GM19240 (cell line): ENCODE results near the gene DTNA.
"Not testable (repeated sequence)": the region's sequence is repeated elsewhere in the genome, so short reads cannot be mapped to it uniquely, and the experiment has no call there.

Experiments used
- DNase-seq: peaks from one replicate; pipeline ENCODE4 v3.0.0; 2011; ENCODE audit warnings: low spot score; ENCODE audit not compliant: insufficient read length

DTNA gene

GRCh38 chr18:34709750-34710441 is at the start of gene DTNA:
Gene DTNA, plus strand, starts transcription at chr18:34710298. Its CDS starts 45,679 bp downstream, at chr18:34755977.
- no peak for DNase-seq

DNA sequence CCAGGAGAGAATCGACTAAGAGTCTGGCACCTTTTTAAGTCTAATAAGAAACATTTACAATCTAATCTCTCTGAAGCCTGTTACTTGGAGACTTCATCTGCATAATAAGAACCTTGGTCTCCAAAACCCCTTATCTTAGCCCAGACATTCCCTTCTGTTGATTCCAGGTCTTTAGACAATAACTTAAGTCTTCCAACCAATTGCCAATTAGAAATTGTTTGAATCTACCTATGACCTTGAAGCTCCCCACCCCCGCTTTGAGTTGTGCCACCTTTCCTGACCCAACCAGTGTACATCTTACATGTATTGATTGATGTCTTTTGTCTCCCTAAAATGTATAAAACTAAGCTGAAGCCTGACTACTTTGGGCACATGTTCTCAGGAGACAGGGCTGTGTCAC is 49.5 kb upstream of the DTNA start:
- no peak for DNase-seq

DNA sequence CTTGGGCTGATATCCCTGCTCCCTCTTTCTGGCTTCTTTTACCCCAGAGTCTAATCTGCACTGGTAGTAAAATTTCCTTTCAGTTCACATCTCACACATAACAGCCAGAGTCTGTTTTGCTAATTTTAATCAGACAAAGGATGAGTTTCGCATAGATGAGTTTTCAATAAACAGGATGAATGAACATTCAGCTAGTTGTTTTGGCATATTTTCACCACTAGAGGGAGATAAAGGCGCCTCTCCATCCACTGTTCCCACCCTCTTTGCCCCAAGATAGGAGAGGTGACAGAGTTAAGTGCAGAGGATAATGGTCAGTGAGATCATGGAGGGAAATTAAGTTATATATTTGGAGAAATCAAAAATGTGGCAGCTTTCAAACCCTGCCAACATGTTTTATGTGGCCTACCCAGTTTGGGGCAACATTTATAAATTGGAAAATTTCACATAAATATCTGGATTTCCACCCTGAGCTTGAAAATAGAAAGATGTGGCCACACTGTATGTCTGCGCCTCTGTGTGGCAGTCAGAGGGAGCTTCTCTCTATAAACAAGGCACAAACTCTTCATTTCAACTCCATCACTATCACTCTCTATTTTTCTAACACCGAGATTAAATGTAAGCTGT is 48.5 kb upstream of the DTNA start:
- DNase-seq: peak; percentile 23

GRCh38 chr18:34676816-34677574 is 33.1 kb upstream of the DTNA start:
- DNase-seq: no peak

DNA sequence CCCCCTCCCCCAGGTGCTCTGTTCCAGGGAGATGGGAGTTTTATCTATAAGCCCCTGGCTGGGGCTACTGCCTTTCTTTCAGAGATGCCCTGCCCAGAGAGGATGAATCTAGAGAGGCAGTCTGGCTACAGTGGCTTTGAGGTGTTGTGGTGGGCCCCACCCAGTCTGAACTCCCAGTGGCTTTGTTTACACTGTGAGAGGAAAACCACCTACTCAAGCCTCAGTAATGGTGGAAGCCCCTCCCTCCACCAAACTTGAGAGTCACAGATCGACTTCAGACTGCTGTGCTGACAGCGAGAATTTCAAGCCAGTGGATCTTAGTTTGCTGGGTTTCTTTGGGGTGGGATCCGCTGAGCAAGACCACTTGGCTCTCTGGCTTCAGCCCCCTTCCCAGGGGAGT is 20.3 kb upstream of the DTNA start:
- DNase-seq: not testable (repeated sequence)

GRCh38 chr18:34691614-34692013 is 18.5 kb upstream of the DTNA start:
- DNase-seq: no peak

GRCh38 chr18:34694591-34695165 is 15.4 kb upstream of the DTNA start:
- DNase-seq: no peak

DNA sequence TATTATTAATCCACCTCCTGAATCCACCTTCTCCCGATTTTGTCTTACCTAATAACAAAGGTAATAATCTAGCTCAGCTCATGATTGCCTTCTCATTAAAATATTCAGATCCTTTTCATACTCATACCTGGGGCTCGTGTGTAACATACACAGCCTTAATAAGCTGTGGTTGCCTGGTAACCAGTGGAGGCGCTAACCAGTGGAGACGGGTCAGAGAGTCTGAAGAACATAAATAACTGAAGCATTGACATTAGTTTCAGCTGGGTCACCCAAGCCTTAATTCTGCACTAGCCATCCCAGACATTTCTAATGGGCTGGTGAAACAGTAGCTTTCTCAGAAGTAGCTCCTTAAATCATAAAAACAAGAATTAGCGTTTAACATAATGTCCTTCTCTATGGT is 14.8 kb upstream of the DTNA start:
- DNase-seq: no peak

DNA sequence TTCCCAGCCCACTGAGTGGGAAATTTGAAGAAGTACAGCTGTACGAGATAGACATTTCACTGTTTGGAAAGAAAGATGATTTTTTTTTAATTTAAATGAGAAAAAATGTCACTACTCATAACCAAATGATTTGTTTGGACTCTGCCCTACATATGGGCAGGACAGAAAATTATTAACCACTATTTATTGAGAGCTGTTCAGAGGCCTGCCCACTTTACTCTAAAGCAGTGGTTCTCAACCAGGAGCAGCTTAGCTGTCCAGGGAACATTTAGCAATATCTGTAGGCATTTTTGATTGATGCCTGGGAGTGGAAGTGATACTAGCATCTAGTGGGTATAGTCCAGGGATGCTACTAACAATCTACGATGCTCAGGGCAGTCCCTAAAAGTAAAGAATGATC is 13.4 kb upstream of the DTNA start:
- DNase-seq: no peak

- no peak for DNase-seq
Observed at GRCh38 chr18:34697233-34697632, 12.9 kb upstream of the DTNA start.

- no peak for DNase-seq
Observed at GRCh38 chr18:34697891-34698290, 12.2 kb upstream of the DTNA start.

DNA sequence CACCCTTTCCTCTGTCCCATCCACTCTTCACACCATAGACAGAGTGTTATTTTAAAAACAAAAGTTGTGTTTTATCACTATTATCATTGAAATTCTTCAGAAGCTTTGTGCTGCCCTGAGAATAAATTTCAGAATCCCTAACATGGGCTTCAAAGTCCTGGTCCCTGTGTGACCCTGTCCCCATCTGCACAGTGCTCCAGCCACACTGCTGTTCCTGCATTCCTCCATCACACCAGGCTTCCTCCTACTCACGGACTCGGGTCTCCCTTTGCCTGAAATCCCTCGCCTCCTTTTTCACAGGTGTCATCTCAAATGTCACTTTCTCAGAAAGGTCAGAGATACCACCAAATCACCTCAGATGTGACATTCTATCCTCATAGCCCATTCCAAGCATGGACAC is 8.2 kb upstream of the DTNA start:
- DNase-seq: no peak

GRCh38 chr18:34702814-34703213 is 7.3 kb upstream of the DTNA start:
- DNase-seq: no peak

GRCh38 chr18:34704074-34704473 is 6.0 kb upstream of the DTNA start:
- DNase-seq: no peak

- DNase-seq: no peak
Observed at GRCh38 chr18:34704823-34705222, 5.3 kb upstream of the DTNA start.

- DNase-seq: no peak
Observed at GRCh38 chr18:34707670-34708069, 2.4 kb upstream of the DTNA start.

DNA sequence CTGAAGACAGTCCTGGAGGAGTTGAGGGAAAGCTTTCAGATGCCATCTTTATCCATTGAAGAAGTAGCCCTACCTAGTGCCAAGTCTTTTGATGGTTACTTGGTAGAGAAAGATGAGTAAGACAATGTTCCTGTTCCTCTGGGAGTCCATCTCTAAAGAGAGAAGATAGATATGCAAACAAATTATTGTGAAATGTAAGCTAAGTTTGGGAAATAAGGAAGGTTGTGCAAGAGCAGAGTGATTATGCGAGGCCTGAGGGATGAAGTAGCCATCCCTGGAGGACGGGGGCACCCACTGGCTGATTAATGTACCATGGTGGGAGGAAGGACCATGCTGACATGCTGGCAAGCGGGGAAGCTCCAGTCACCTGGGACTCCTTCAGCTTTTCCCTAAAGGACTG is 994 bp upstream of the DTNA start:
- DNase-seq: no peak

DNA sequence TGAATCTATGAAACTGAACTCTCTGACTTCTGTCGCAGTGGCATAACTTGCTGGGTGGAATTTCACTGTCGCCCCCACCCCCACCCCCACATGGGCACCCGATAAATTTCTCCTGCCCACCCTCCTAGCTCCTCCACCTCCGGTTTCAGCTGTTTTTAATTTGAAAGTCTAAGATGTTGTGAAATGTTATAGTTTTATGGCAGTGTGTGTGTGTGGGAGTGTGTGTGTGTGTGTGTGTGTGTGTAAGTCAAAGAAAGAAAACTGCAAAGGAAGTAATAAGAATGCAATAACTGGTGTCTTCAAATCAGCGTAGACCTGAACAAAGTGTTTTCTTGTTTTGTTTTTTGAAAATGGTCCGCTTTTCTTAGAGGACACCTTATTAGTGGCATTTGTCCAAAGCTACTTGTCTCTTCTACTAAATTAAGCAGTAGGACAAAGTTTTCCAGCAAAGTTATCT is 388 bp downstream of the DTNA start:
- DNase-seq: no peak

- no peak for DNase-seq
Observed at GRCh38 chr18:34710934-34711333, 836 bp downstream of the DTNA start.

DNA sequence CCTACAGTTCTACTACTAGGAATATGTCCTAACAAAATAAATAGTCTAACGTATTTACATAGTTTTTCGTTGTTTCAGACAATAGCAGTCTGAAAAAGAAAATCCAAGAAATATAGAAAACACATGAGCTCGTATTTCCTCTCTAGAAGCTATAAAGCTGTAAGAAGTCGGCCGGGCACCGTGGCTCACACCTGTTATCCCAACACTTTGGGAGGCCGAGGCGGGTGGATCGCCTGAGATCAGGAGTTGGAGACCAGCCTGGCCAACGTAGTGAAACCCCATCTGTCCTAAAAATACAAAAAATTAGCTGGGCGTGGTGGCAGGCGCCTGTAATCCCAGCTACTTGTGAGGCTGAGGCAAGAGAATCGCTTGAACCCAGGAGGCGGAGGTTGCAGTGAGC is 6.0 kb downstream of the DTNA start:
- DNase-seq: not testable (repeated sequence)

GRCh38 chr18:34718610-34719009 is 8.5 kb downstream of the DTNA start:
- no peak for DNase-seq

- no peak for DNase-seq
Observed at GRCh38 chr18:34720220-34720619, 10.1 kb downstream of the DTNA start.
